Measurements from ENCODE around the gene CGB3.
"Not testable (repeated sequence)": the region's sequence is repeated elsewhere in the genome, so short reads cannot be mapped to it uniquely, and the experiment has no call there.

DNA sequence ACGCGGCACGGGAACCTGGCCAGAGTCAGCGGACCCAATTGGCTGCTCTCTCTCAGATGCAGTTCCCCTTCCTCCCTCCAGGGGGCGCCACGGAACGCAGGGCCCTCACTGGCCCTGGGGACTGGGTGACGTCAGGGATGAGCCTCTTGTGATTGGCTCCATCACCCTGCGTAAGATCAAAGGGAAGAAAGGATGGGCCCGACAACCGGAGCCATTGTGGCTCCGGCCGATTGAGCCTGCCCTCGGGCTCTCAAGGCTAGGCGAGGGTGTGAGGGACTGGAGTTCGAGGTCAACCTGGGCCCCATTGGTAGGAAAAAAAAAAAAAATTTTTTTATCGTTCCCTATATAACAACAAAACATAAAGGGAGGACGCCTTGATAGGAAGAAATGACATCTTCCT is 12.7 kb upstream of the CGB3 start, which contains the start of gene CGB1:
- not testable (repeated sequence) for TF ChIP-seq POLR2A, EP300 (IDR thresholded peaks at IDR 0.05)

All from suprapubic skin (tissue), 2 donors.